ENCODE data around the gene GYS1.
"Not testable (repeated sequence)": the region's sequence is repeated elsewhere in the genome, so short reads cannot be mapped to it uniquely, and the experiment has no call there.

GYS1 gene

GRCh38 chr19:48993175-48994034 lies at the start of gene GYS1, which contains the start of gene RUVBL2:
Gene GYS1, minus strand, starts transcription at chr19:48993309. Its CDS starts 197 bp downstream, at chr19:48993112.
Gene RUVBL2, plus strand, starts transcription at chr19:48993887. Its CDS starts 25 bp downstream, at chr19:48993912.
- DNase-seq, result peak; percentile 98 to 99 (median 98)

GRCh38 chr19:49042666-49043065 lies 49.6 kb upstream of the GYS1 start:
- not testable (repeated sequence) for DNase-seq

- no peak for DNase-seq
Measured at GRCh38 chr19:49042177-49042576, 49.1 kb upstream of the GYS1 start.

- not testable (repeated sequence) for DNase-seq
Measured at GRCh38 chr19:49039736-49040135, 46.6 kb upstream of the GYS1 start.

- DNase-seq, result not testable (repeated sequence)
Measured at GRCh38 chr19:49038557-49039276, 45.6 kb upstream of the GYS1 start.

GRCh38 chr19:49038111-49038510 lies 45.0 kb upstream of the GYS1 start:
- not testable (repeated sequence) for DNase-seq

- DNase-seq, result not testable (repeated sequence)
Measured at GRCh38 chr19:49036815-49037214, 43.7 kb upstream of the GYS1 start, which contains the start of gene CGB1. Gene CGB1, minus strand, starts transcription at chr19:49036895. Its CDS starts 184 bp downstream, at chr19:49036711.

- DNase-seq, result peak in 1 of 4 experiments; percentile 25
Measured at GRCh38 chr19:49031642-49032301, 38.7 kb upstream of the GYS1 start, which contains the start of gene CGB2. Gene CGB2, plus strand, starts transcription at chr19:49031890. Its CDS starts 206 bp downstream, at chr19:49032096.

GRCh38 chr19:49030323-49030722 lies 37.2 kb upstream of the GYS1 start:
- DNase-seq, result not testable (repeated sequence)

GRCh38 chr19:49029749-49030148 lies 36.6 kb upstream of the GYS1 start:
- DNase-seq, result not testable (repeated sequence)

GRCh38 chr19:49028686-49029085 lies 35.6 kb upstream of the GYS1 start:
- DNase-seq, result not testable (repeated sequence)

GRCh38 chr19:49025599-49025998 lies 32.5 kb upstream of the GYS1 start:
- not testable (repeated sequence) for DNase-seq

GRCh38 chr19:49025088-49025487 lies 32.0 kb upstream of the GYS1 start:
- DNase-seq, result not testable (repeated sequence)

GRCh38 chr19:49024233-49024632 lies 31.1 kb upstream of the GYS1 start, which contains the start of gene CGB3:
Gene CGB3, minus strand, starts transcription at chr19:49024333. Its CDS starts 362 bp downstream, at chr19:49023971.
- not testable (repeated sequence) for DNase-seq

- DNase-seq, result no peak
Measured at GRCh38 chr19:49022116-49022515, 29.0 kb upstream of the GYS1 start.

GRCh38 chr19:49020931-49021895 lies 28.1 kb upstream of the GYS1 start:
- DNase-seq, result no peak

GRCh38 chr19:49020342-49020741 lies 27.2 kb upstream of the GYS1 start:
- no peak for DNase-seq

GRCh38 chr19:49019242-49019932 lies 26.3 kb upstream of the GYS1 start:
- DNase-seq, result peak; percentile 22 to 48 (median 25)

- not testable (repeated sequence) for DNase-seq
Measured at GRCh38 chr19:49018388-49019241, 25.5 kb upstream of the GYS1 start.

Data from activated CD4-positive, CD25-positive, alpha-beta regulatory T cell (primary cell).